ENCODE data around the gene NOVA2. TPM values are rescaled to one million over a fixed set of nuclear protein-coding genes. Genes with fewer than 3 reads are reported as not detected.

NOVA2 gene
- total and polyA plus RNA-seq, 2 donors (not counting 3 experiments of a cell fraction or from before 2014, with no cell fraction given) = 5.6 to 34.2 TPM

- Histone ChIP-seq H2AFZ (ENCODE audit: low read depth, low read length) (peak overlapping the region; percentile 80), H3K27me3 (ENCODE audit: control insufficient read depth in 2 of 2, insufficient read depth in 2 of 2, low read length in 2 of 2) (no peaks in the 10 kb centered on the region), H3K36me3 (ENCODE audit: control insufficient read depth in 2 of 2, extremely low read depth in 1 of 2, insufficient read depth in 2 of 2, low read length in 2 of 2) (no peaks in the 10 kb centered on the region), H3K9ac (replicated peaks; ENCODE audit: extremely low read depth, insufficient read depth, low read length) (peak overlapping the region; percentile 81), H3K4me3 (replicated peaks in 1 of 3; ENCODE audit: insufficient read depth in 1 of 3, low read depth in 1 of 3, low read length in 3 of 3) (peak overlapping the region; percentile 48 to 94 (median 57)), H4K20me1 (replicated peaks; ENCODE audit: control insufficient read depth, extremely low read depth, insufficient read depth, low read length) (no peaks in the 10 kb centered on the region), H3K9me3 (replicated peaks; ENCODE audit: control insufficient read depth, insufficient read depth, low read length) (no peaks in the 10 kb centered on the region), H3K79me2 (ENCODE audit: control insufficient read depth, insufficient read depth, low read length) (peaks cover 3% of the 10 kb centered on the region), H3K4me2 (ENCODE audit: insufficient read depth, low read length) (peak overlapping the region; percentile 74), H3K4me1 (ENCODE audit: control insufficient read depth, extremely low read depth, insufficient read depth, low read length) (peaks cover 10% of the 10 kb centered on the region), H3K27ac (ENCODE audit: insufficient read depth, low read depth, low read length) (peak overlapping the region; percentile 80), H3K9me1 (replicated peaks; ENCODE audit: control insufficient read depth, extremely low read depth, insufficient read depth, low read length) (no peaks in the 10 kb centered on the region)
- FAIRE-seq (peak; percentile 96), DNase-seq (ENCODE audit: low read depth, low spot score) (peak; percentile 92)
- dilution Hi-C loops (cut with MboI; ENCODE audit: extremely low pct_ligation_motif_present, low sequenced_read_pairs) (no loop called here), intact Hi-C loops (cut with micrococcal nuclease) (loop anchor here (1.0 kb wide), 2 partner anchors 16 to 41 kb away; partner anchors contain the start of gene MYPOP)
- ChIA-PET CTCF (interaction anchor here (0.6 to 3.3 kb wide), 9 partner anchors 11 to 401 kb away, joined by 3 to 21 read pairs (median 3); partner anchors contain the start of genes FOXA3 and SYMPK), POLR2A (interaction anchor here (0.6 to 1.4 kb wide), 6 partner anchors 15 to 124 kb away, joined by 3 to 6 read pairs (median 3); partner anchors contain the start of genes FOXA3 and MYPOP)
- TF ChIP-seq POLR2A (IDR thresholded peaks at IDR 0.05; ENCODE audit: low read depth, low read length) = peak; percentile 83
- no peak for TF ChIP-seq EZH2 (IDR thresholded peaks at IDR 0.05; ENCODE audit: borderline replicate concordance, low read depth, low read length, severe bottlenecking)
- TF ChIP-seq POLR2AphosphoS5 (IDR thresholded peaks at IDR 0.05; ENCODE audit: insufficient read depth, low read depth, low read length) = peak; percentile 60
- TF ChIP-seq FOS (IDR thresholded peaks at IDR 0.05; ENCODE audit: borderline replicate concordance, insufficient read depth, low read length) = no peak
- no TSS peak for BruUV-seq (replicated peaks)
These were observed 87.1 kb downstream of the NOVA2 start for GRCh38 chr19:45886427-45887199.
